Tongue (tissue), 2 donors: ENCODE data around the gene POU2F3. TPM values are rescaled to one million over a fixed set of nuclear protein-coding genes. Genes with fewer than 3 reads are reported as not detected.
"Not testable (repeated sequence)": the region's sequence is repeated elsewhere in the genome, so short reads cannot be mapped to it uniquely, and the experiment has no call there.

Source experiments
- DNase-seq: peaks from one replicate; pipeline ENCODE4 v3.0.0-alpha.2; 2015
- total RNA-seq: library from RNA; depleted of rRNA; stranded (reverse); fragments of >200 nt; gene quantifications from one replicate; pipeline ENCODE4 v1.2.3, GENCODE V29; 2014

POU2F3 gene
- total RNA-seq, 1 donor from 2014 or later, result 2.1 TPM

GRCh38 chr11:120253377-120253776, 13.4 kb downstream of the POU2F3 start:
- not testable (repeated sequence) for DNase-seq

DNA sequence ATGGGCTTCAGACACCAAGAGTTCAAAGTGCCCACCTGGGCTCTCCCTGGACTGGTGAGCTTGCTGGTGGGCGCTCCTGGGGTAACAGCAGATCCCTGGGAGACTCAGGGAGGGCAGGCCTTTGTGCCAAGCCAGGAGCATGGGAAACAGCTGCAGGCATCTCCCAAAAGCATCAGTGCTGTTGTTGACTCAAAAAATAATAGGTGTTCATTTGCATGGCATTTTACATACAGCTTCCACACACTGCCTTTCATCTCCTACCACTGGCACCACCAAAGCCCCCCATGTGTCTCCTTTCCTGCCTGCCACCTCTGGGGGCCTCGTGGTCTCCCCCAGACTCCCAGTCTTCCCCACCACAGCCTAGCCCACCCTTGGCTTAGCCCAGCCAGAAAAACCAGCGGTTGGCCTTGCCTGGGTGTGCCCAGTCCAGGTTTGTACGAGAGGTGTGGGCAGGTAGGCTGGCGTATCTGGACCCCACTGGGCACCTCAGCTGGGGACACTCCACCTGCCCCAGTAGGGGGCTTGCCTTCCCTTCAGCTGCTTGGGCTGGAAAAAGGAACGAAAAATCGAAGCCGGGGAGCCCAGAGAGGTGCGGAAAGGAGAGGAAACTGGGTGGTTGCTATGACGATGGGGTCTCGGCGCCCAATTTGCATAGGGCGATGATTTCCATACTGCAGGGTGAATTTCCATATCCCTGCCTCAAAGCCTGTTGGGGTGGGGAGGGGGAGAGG, 15.0 kb downstream of the POU2F3 start:
- no peak for DNase-seq

- no peak for DNase-seq
These were observed 15.6 kb downstream of the POU2F3 start for GRCh38 chr11:120255519-120255866.

GRCh38 chr11:120256178-120256577, 16.2 kb downstream of the POU2F3 start:
- DNase-seq, result no peak

- DNase-seq, result no peak
These were observed 16.8 kb downstream of the POU2F3 start for GRCh38 chr11:120256779-120257178.

DNA sequence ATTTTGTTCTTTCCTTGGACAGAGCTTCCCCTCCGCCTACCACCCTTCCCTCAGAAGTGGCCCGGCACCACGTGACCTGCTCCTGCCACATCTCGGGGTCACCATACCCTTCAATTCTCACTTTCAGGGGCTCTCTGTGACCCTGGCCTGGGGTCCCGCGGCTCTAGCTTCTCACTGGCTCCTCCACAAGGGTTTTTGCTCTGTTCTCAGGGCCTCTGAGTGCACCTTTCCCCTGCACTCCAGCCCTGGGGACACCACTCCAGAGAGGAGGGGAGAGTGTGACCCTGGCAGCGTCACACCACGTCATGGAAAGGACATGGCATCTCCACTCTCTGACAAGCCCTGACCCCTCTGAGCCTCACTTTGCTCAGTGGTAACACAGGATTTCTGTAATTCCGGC, 17.4 kb downstream of the POU2F3 start:
- DNase-seq, result no peak

DNA sequence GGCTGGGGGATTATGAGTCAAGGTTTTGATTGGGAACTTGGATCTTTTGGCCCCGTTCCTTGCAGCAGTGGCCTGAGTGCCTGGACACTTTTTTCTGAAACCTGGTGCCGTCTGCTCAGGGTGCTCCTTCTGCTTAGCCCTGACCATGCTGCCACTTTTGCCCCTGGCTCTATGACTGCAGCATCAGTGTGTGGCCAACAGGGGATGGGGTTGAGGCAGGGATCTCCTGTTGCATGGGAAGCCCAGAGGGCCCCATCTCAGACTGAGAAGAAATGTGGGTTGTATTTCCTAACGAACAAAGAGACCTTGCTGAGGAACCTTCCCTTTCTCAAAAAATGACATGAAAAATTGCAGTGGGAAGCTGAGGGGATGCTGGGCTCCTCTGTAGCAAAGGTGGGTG, 18.7 kb downstream of the POU2F3 start:
- no peak for DNase-seq

GRCh38 chr11:120259241-120259640, 19.3 kb downstream of the POU2F3 start:
- no peak for DNase-seq

DNA sequence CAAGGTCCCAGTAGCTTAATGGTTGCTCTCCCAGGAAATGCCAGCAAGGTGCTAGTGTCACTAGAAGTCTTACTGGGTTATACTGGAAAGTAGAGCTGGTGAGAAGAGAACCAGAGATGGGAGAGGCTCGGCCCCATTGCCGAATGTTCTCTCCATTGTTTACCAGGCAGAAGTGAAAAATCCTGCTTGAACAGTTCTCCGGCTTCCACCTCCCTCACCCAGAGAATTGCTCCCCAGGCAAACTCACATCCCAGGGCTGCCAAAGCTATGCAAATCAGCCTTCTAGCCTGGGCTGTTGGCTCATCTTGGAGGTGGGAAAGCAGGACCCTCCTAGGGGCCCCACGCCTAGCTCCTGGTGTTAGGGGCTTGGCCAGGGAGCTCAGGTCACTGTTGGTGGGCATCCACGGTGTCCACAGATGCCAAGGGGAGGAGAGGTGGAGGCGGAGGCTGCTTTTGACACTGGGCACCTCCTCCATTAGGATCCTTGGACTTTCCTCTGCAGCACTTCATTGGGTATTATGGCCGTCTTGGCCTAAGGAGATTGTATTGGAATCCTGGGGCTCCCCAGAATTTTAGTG, 20.1 kb downstream of the POU2F3 start:
- DNase-seq, result no peak

GRCh38 chr11:120260616-120261015, 20.7 kb downstream of the POU2F3 start:
- DNase-seq, result no peak

DNA sequence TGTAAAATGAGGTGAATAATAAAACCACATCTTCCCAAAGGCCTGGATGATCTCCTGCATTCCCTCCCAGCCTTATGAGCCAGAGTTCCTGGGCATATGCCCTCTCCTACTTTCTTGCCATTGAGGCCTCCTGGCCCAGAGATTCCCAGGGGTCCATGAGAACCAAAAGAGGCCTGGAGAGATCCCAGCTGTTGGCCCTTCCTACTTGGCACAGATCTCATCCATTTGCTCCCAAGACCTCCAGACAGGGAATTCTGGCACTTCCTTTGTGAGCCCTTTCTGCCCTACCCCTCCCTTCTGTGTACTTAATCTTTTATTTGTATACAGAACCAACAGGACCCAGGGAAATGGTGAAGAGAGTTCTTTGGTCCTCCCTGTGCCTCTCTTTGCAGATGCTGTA, 21.4 kb downstream of the POU2F3 start:
- DNase-seq, result no peak

GRCh38 chr11:120261931-120262330, 22.0 kb downstream of the POU2F3 start:
- DNase-seq, result no peak

GRCh38 chr11:120267319-120267718, 27.4 kb downstream of the POU2F3 start:
- no peak for DNase-seq

DNA sequence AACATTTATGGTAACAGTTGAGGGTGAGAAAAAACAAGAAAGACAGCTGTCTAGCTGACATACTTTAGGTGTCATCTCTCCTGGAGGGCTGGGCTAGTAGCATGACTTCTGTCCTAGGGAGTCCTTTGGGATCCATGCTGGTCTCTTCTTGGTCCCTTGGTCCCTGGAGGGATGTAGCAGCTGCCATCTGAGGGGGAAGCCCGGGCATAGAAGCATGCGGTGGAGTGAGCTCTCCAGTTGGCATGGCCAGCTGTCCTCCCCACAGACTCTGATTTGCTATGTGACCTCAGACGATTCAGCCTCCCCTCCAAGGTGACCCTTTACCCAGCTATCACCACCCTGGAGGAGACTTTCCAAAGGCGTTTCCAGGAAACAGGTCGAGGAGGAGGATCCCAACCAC, 28.7 kb downstream of the POU2F3 start:
- peak; percentile 36 for DNase-seq

- no peak for DNase-seq
These were observed 30.4 kb downstream of the POU2F3 start for GRCh38 chr11:120270386-120270785.

GRCh38 chr11:120271672-120272071, 31.7 kb downstream of the POU2F3 start:
- DNase-seq, result no peak

- DNase-seq, result no peak
These were observed 32.4 kb downstream of the POU2F3 start for GRCh38 chr11:120272303-120272702.

- no peak for DNase-seq
These were observed 33.5 kb downstream of the POU2F3 start for GRCh38 chr11:120273432-120273831.

DNA sequence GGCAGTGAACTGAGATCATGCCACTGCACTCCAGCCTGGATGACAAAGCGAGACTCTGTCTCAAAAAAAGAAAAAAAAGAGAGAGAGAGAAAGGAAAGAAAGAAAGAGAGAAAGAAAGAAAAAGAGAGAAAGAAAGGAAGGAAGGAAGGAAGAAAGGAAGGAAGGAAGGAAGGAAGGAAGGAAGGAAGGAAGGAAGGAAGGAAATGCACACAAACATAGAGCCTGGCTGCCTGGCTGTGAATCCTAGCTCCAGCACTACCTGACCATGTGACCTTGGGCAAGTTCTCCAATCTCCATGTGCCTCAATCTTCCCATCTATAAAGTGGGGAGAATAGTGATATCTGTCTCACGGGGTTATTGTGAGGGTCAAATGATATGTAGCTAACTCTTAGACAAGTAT, 34.0 kb downstream of the POU2F3 start:
- DNase-seq, result not testable (repeated sequence)

DNA sequence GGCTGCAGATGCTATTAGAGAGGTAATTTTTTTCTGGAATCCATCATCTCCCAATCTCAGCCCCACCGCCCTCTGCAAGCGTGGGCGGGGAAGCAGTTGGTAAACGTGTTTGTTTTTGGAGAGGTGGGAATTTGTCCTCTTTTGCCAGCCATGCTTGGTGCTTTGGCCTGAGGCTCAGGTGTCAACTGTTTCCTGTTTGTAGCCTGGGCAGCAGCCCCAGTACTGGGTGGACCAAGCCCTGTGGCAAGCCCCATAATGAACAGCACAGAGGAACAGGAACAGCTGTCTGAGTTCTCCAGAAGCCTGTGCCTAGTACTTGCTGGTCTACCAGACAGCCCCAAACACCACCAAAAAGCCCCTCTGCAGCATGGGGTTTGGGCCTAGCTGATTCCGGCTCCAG, 39.6 kb downstream of the POU2F3 start:
- no peak for DNase-seq

GRCh38 chr11:120280600-120281051, 40.7 kb downstream of the POU2F3 start:
- no peak for DNase-seq

DNA sequence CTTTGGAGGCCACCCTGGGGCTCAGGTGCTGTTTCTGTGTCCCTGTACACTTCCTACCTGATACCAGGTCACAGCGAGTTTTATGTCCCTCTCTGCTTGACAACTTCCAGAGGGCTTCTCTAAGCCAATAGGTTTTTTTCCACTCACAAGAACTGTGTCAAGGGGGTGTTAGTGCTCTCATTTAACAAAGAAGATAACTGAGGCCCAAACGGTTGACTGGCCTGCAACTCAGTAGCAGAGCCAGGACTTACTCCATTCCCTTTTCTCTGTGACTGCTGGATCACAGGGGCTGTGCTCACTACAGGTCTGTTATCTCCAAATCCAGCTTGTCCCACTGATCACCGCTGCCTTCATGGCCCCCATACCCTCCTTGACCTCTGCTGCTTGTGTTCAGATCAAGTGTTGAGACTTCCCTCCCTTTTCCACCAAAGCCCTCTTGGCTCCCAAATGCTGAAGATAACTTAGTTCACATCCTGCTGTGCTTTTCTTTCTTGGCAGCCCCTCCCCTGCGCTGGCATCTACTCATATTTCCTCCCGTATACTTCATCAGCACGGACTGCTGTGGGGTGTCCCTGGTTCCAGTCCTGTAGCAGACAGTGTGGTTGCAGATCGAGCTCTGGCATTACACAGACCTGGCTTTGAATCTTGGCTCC, 41.3 kb downstream of the POU2F3 start:
- DNase-seq, result peak; percentile 36

DNA sequence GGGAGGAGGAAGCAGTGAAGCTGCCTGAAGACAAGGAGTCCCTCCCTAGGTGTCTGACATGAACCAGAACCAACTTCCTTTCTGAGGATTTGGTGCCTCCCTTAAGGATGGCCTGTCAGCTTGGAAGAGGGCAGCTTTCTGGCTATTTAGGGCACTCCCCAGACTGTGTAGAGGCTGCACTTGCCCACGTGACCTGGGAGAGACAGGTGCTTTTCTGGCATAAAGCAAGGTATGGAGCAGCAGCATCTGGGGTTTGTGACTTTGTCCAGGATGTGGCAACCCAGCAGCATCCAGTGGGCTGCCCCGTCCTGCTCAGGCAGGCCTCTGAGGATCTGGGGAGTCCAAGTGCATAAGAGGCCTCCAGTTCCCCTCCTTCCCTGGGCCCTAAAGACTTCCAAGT, 43.2 kb downstream of the POU2F3 start:
- no peak for DNase-seq

- DNase-seq, result no peak
These were observed 44.3 kb downstream of the POU2F3 start for GRCh38 chr11:120284272-120284671.
